HG02885 (cell line): ENCODE measurements around the gene SND1.

Experiments
- ATAC-seq: cut with Tn5 transposase; IDR thresholded peaks from one replicate; pipeline ENCODE4 v1.9.1; 2021; ENCODE audit warnings: mild to moderate bottlenecking; ENCODE audit not compliant: unreplicated experiment, poor library complexity

The SND1 gene

GRCh38 chr7:128040205-128040604, 388.2 kb downstream of the SND1 start:
- ATAC-seq: no peak

- ATAC-seq: no peak
These were observed 389.2 kb downstream of the SND1 start for GRCh38 chr7:128041203-128041602.

- ATAC-seq: no peak
These were observed 390.0 kb downstream of the SND1 start for GRCh38 chr7:128042012-128042411.

GRCh38 chr7:128044064-128044463, 392.1 kb downstream of the SND1 start:
- ATAC-seq: peak; percentile 63

- no peak for ATAC-seq
These were observed 393.2 kb downstream of the SND1 start for GRCh38 chr7:128045158-128045557.

- no peak for ATAC-seq
These were observed 393.8 kb downstream of the SND1 start for GRCh38 chr7:128045766-128046165.

GRCh38 chr7:128052404-128052803, 400.4 kb downstream of the SND1 start:
- ATAC-seq: no peak

- ATAC-seq: no peak
These were observed 401.0 kb downstream of the SND1 start for GRCh38 chr7:128053023-128053422.

- ATAC-seq: no peak
These were observed 402.0 kb downstream of the SND1 start for GRCh38 chr7:128053991-128054390.

- no peak for ATAC-seq
These were observed 402.5 kb downstream of the SND1 start for GRCh38 chr7:128054511-128054910.

GRCh38 chr7:128055637-128056036, 403.6 kb downstream of the SND1 start:
- ATAC-seq: no peak

GRCh38 chr7:128056901-128057300, 404.9 kb downstream of the SND1 start:
- no peak for ATAC-seq

- ATAC-seq: no peak
These were observed 405.9 kb downstream of the SND1 start for GRCh38 chr7:128057909-128058308.

GRCh38 chr7:128059143-128059988, 407.4 kb downstream of the SND1 start:
- no peak for ATAC-seq

GRCh38 chr7:128060018-128060417, 408.0 kb downstream of the SND1 start:
- no peak for ATAC-seq

- no peak for ATAC-seq
These were observed 411.1 kb downstream of the SND1 start for GRCh38 chr7:128063088-128063487.

GRCh38 chr7:128065872-128066271, 413.9 kb downstream of the SND1 start:
- ATAC-seq: no peak

- no peak for ATAC-seq
These were observed 414.4 kb downstream of the SND1 start for GRCh38 chr7:128066395-128066794.

GRCh38 chr7:128066858-128067257, 414.9 kb downstream of the SND1 start:
- no peak for ATAC-seq

GRCh38 chr7:128067983-128068382, 416.0 kb downstream of the SND1 start:
- ATAC-seq: no peak

- no peak for ATAC-seq
These were observed 416.8 kb downstream of the SND1 start for GRCh38 chr7:128068785-128069184.
